Lower lobe of right lung (tissue), 2 donors: Measurements from ENCODE around the gene NCK2. TPM values are rescaled to one million over a fixed set of nuclear protein-coding genes. Genes with fewer than 3 reads are reported as not detected.
"Not testable (repeated sequence)": the region's sequence is repeated elsewhere in the genome, so short reads cannot be mapped to it uniquely, and the experiment has no call there.

Experiments
- ATAC-seq, 2 donors: fragments of 200-7000 bp; cut with Tn5 transposase; one replicate each; pipeline ENCODE4 v1.9.1; 2020 to 2022; ENCODE audit warnings: mild to moderate bottlenecking in 2 of 2, moderate library complexity in 2 of 2
- DNase-seq: peaks from one replicate; pipeline ENCODE4 v3.0.0-alpha.2; 2020
- H3K27ac ChIP-seq: fragments of 200-600 bp; one replicate; pipeline ENCODE4 v1.8.0; 2022
- H3K27me3 ChIP-seq: fragments of 200-600 bp; one replicate; pipeline ENCODE4 v1.8.0; 2022; ENCODE audit warnings: low read depth
- H3K36me3 ChIP-seq: fragments of 200-600 bp; one replicate; pipeline ENCODE4 v1.8.0; 2022; ENCODE audit warnings: mild to moderate bottlenecking
- H3K4me1 ChIP-seq: fragments of 200-600 bp; one replicate; pipeline ENCODE4 v1.8.0; 2022
- H3K4me3 ChIP-seq: fragments of 200-600 bp; one replicate; pipeline ENCODE4 v1.8.0; 2022; ENCODE audit warnings: mild to moderate bottlenecking
- H3K9me3 ChIP-seq: fragments of 200-600 bp; one replicate; pipeline ENCODE4 v1.8.0; 2022
- CTCF ChIP-seq: fragments of 200-600 bp; IDR thresholded peaks from one replicate; pipeline ENCODE4 v1.8.0; 2022; ENCODE audit warnings: antibody characterized with exemption, mild to moderate bottlenecking
- intact Hi-C: fragments of 100-400 bp; cut with DNase I; formaldehyde crosslinking; loops from one replicate; pipeline ENCODE4 v1.11.0; 2022
- total RNA-seq: library from RNA; stranded (reverse); fragmentation: NEBNext Ultra II Directional; extraction: Animal tissue kit (Norgen Biotek cat#: 25700); gene quantifications from one replicate; pipeline ENCODE4 v1.2.1, GENCODE V29; 2021
- donor health status: DM: no; HTN: yes; CAD: no; lungs with severe emphysema.

NCK2 gene
- total RNA-seq, 1 donor from 2014 or later = 36.7 TPM

- no peaks in the 10 kb centered on the region for H3K9me3 ChIP-seq
- H3K27me3 ChIP-seq = no peaks in the 10 kb centered on the region
- DNase-seq (no peak), ATAC-seq (peak in 1 of 2 donors; percentile 18)
- no peak overlapping the region for H3K4me3 ChIP-seq
- H3K4me1 ChIP-seq = peaks cover 23% of the 10 kb centered on the region
- no peaks in the 10 kb centered on the region for H3K36me3 ChIP-seq
- intact Hi-C loops = no loop called here
- H3K27ac ChIP-seq = no peak overlapping the region
- TF ChIP-seq CTCF = no peak
Observed at GRCh38 chr2:105756435-105756834, 11.7 kb downstream of the NCK2 start.

- intact Hi-C loops, H3K9me3 ChIP-seq, H3K4me3 ChIP-seq, ATAC-seq, H3K27me3 ChIP-seq, H3K36me3 ChIP-seq, DNase-seq, H3K27ac ChIP-seq: not testable (repeated sequence)
- peaks cover 23% of the 10 kb centered on the region for H3K4me1 ChIP-seq
Observed at GRCh38 chr2:105756865-105757264, 12.2 kb downstream of the NCK2 start.

GRCh38 chr2:105757433-105757832, 12.7 kb downstream of the NCK2 start:
- Histone ChIP-seq H3K4me3 (no peak overlapping the region), H3K9me3 (no peaks in the 10 kb centered on the region), H3K36me3 (no peaks in the 10 kb centered on the region), H3K4me1 (peaks cover 23% of the 10 kb centered on the region), H3K27ac (no peak overlapping the region), H3K27me3 (no peaks in the 10 kb centered on the region)
- TF ChIP-seq CTCF = no peak
- intact Hi-C loops = no loop called here
- no peak for DNase-seq
- no peak for ATAC-seq

- no peaks in the 10 kb centered on the region for H3K27me3 ChIP-seq
- peaks cover 18% of the 10 kb centered on the region for H3K4me1 ChIP-seq
- H3K27ac ChIP-seq = no peak overlapping the region
- no peaks in the 10 kb centered on the region for H3K36me3 ChIP-seq
- H3K4me3 ChIP-seq = no peak overlapping the region
- ATAC-seq = no peak
- TF ChIP-seq CTCF = no peak
- H3K9me3 ChIP-seq = no peaks in the 10 kb centered on the region
- intact Hi-C loops = no loop called here
- no peak for DNase-seq
Observed at GRCh38 chr2:105760191-105760590, 15.5 kb downstream of the NCK2 start.

GRCh38 chr2:105760639-105761337, 16.1 kb downstream of the NCK2 start:
- intact Hi-C loops = no loop called here
- Histone ChIP-seq H3K27ac (no peak overlapping the region), H3K27me3 (no peaks in the 10 kb centered on the region), H3K4me3 (no peak overlapping the region), H3K36me3 (no peaks in the 10 kb centered on the region), H3K4me1 (peaks cover 12% of the 10 kb centered on the region), H3K9me3 (no peaks in the 10 kb centered on the region)
- no peak for ATAC-seq
- no peak for DNase-seq
- TF ChIP-seq CTCF = no peak

- H3K36me3 ChIP-seq = peaks cover 3% of the 10 kb centered on the region
- no peak overlapping the region for H3K27ac ChIP-seq
- H3K9me3 ChIP-seq = no peaks in the 10 kb centered on the region
- DNase-seq = no peak
- TF ChIP-seq CTCF = no peak
- no peak overlapping the region for H3K4me3 ChIP-seq
- H3K27me3 ChIP-seq = no peaks in the 10 kb centered on the region
- intact Hi-C loops = no loop called here
- H3K4me1 ChIP-seq = peaks cover 8% of the 10 kb centered on the region
- no peak for ATAC-seq
Observed at GRCh38 chr2:105761931-105762515, 17.3 kb downstream of the NCK2 start.
